NCI-H1417 (cell line): Measurements from ENCODE around the gene IRX4.

Experiments
- DNase-seq, 3 experiments: peaks; one replicate each; lab custom pipeline; 2025; lab: John Stamatoyannopoulos, UW

The IRX4 gene

DNA sequence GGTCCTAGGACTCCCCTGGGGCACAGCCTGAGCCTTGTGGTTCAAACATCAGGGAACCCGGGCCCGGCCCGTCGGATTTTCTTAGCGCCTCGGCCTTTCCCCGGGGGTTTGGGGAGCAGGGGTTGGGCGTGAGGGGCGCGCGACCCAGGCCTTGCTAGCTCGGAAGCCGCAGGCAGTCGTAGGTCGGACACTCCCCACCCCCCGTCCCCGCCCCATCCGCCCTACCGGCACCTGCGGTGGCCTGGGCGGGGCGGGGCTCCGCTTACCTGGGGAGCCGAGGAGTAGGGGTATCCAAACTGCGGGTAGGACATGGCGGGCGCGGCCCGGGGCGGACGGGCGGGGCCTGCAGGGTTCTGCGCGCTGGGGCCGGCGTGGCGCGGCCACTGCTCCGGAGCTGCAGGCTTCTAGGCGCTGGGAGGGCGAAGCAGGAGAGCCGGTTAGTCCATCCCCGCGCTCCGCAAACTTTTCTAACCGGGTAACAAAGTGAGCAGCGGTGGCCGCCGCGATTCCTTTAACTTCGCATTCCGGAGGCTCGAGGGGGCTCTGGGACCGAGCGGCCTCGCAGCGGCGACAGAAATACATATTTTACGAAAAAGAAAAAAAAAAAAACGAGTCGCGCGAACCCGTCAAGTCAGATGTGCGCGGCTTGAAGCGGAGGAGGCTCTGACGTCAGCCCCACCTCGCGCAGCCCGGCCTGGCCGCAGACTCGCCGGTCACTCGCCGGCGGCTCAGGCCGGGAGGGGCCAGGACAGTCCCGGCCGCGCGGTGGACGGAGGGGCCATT, at the start of gene IRX4:
Gene IRX4, minus strand, starts transcription at position 589 of the 783 bp plus-strand sequence. Its CDS starts 278 bp downstream, at position 311.
- peak in 2 of 3 experiments; percentile 42 to 63 for DNase-seq

GRCh38 chr5:1931604-1932231, 49.0 kb upstream of the IRX4 start:
- DNase-seq, result no peak

DNA sequence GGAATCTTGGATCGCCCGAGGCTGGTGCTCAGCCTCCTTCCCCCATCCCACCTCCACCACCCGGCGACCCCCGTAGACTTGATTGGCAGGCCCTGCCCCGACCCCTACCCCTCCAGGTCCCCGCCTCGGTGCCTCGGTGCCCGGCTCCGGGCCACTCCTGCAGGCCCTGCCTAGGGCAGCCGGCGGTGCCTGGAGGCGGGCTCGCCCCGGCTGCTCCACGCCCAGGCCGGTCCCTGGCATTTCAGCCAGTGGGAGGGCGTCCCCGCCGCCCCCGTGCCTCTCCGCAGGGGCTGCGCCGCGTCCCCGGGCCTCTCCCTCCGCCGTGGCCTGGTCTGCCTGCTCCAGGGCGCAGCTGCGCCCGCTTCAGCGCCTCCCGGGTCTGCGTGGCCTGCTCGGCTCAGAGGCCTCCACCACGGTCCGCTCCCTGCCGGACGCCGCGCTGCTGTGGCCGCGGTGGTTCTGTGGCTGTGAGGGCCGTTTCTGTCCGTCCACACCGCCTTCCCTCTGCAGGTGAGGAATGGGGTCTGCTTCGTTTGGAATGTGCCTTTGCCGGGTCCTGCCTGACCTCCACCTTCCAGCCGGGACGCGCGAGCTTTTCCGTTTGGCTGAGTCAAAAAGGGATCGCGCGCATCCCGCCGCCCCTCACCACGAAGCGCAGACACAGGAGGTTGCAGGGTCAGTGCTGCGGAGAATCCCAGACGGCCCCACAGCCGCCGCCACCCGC, 48.3 kb upstream of the IRX4 start:
- DNase-seq, result no peak

GRCh38 chr5:1930501-1930879, 47.8 kb upstream of the IRX4 start:
- peak in 1 of 3 experiments; percentile 19 for DNase-seq

DNA sequence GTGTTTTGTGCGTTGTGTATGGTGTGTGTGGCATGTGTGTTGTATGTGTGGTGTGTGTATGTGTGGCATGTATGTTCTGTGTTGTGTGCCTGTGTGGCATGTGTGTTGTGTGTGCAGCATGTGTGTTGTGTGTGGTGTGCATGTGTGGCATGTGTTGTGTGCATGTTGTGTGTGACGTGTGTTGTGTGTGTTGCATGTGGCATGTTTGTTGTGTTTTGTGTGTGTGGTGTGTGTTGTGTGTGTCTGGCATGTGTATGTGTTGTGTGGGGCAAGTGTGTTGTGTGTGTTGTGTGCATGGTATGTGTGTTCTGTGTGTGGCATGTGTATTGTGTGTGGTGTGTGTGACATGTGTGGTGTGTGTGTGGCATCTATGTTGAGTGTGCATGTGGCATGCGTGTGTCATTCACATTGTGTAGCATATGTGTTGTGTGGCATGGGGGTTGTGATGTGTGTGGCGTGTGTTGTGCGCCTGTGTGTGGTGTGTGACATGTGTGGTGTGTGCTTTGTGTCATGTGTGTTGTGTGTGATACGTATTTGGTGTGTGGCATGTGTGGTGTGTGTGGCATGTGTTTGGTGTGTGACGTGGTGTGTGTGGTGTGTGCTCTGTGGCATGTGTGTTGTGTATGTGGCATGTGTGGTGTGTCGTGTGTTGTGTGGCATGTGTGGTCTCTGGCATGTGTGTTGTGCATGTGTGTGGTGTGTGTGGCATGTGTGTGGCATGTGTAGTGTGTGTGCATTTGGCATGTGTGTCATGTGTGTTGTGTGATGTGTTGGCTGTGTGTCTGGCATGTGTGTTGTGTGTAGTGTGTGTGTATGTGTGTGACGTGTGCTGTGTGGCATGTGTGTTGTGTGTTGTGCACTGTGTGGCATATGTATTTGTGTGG, 46.6 kb upstream of the IRX4 start:
- DNase-seq, result no peak

- peak in 1 of 3 experiments; percentile 30 for DNase-seq
These were observed 44.0 kb upstream of the IRX4 start for GRCh38 chr5:1926471-1927341.

DNA sequence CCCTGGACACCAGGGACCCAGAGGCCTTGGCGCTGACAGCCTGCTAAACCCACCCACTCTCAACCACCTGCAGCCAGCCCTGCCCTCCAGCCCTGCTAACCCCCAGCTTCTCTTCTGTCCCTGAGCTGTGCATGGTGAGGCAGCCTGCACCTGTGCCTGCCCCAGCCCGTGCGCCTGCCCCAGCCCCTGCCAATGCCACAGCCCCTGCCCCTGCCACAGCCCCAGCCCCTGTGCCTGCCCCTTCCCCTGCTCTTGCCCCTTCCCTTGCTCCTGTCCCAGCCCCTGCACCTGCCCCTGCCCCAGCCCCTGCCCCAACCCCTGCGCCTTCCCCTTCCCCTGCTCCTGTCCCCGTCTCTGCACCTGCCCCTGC, 43.3 kb upstream of the IRX4 start:
- no peak for DNase-seq

DNA sequence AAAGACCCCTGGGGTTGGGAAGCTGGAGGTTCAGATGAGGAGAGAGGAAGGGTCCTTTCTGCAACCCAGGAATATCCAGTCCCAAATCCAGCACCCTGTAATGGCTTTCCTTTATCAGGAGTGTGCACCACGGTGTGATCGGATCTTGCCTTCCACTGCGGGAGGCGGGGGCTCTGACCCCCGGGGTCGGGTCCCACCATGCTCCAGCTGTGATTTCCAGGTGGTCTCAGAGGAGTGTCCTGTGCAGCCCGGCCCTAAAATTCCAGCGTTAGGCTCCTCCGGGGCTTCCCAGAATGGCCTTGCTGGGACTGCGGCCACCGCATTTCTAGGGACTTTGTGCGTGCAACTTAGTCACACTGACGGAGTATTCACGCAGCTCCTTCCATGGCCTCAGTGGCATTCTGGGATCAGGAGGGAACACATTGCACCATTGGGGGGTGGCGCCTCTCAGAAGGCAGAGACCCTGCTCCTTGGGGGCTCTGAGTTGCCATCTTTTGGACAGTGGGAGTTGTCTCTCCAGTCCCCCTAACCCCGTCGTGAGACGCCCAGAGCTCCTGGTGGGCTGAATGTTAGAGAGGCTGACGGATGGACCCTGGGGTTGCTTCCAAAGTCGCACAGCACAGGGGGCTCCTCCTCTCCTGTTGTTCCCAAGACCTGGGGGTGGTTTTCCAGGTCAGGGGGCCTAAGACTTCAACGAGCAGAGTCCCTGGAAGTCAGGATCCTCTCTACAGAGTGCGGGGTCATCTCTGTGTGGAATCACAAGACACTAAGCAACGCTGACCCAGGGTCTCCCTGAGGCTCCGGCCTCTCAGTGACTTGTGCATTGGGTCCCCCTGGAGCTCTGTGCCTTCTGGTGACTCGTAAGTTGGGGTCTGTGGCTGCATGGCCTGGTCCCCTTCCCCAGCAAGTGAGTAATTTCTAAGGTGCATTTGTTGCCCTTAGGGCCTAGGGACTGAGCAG, 42.7 kb upstream of the IRX4 start:
- DNase-seq, result no peak

GRCh38 chr5:1923766-1924165, 41.0 kb upstream of the IRX4 start:
- DNase-seq, result no peak

GRCh38 chr5:1923341-1923740, 40.6 kb upstream of the IRX4 start:
- DNase-seq, result no peak

DNA sequence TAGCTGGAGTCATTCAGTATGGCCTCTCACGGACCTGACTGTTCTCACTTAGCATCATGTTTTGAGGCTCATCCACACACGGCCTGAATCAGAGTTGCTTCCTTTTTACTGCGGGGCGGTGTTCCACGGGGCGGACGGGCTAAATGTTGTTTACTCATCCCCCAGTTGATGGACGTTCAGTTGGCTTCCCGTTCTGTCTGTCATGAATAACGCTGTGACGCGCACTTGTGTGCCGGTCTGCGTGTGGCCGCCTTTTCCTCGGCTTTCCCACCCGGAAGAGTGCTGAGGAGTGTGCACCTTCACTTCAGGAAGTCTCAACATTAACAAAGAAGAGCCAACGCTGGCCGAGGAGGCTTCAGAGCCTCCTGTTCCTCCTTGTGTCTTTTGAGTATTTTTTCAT, 39.0 kb upstream of the IRX4 start:
- DNase-seq, result no peak

- no peak for DNase-seq
These were observed 37.0 kb upstream of the IRX4 start for GRCh38 chr5:1919750-1920149.

DNA sequence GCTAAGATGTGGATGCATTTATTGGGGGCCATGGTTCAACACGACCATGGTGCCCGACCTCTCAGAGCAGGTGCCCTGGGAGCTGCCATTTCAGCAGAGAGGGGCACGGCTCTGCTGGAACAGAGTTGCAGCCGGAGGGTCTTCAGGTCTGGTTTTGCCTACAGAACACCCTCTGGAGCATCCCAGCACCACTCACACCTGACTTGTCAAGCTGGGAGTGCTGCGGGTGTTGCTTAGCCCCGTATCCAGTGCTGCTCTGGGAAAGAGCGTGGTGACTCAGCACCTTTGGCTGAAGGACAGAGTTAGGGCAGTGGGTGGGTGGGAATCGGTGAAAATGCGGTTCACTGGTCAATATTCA, 36.5 kb upstream of the IRX4 start:
- DNase-seq, result no peak

GRCh38 chr5:1918488-1919208, 35.9 kb upstream of the IRX4 start:
- DNase-seq, result no peak

DNA sequence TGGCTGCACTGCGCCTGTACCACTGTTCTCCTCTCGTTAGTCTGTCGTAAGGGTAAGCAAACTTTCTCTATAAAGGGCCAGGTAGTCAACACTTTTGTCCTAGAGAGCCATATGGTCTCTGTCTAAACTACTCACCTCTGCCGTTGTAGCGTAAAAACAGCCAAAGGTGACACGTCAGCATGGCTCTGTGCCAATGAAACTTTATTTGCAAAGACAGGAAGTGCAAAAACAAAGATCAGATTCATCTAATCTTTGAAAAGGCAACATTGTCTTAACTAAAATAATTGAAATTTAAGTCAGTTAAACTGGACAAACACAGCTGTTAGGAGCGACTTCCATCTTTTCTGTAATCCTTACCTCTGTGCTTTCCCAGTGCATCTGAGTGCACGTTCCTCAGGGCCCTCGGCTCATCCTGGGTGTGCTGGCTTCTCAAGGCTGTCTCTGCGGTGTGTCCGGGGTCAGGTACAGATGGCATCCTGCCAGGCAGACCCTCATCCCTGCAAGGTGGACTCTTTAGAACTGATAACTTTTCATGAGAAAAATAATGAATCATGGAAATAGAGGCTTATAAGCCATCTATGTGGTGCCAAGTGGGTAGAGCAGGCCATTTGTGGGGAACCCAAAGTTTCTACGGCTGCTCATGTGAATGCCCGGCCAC, 35.2 kb upstream of the IRX4 start:
- peak in 1 of 3 experiments; percentile 18 for DNase-seq

- no peak for DNase-seq
These were observed 33.6 kb upstream of the IRX4 start for GRCh38 chr5:1916041-1917001.

- no peak for DNase-seq
These were observed 32.6 kb upstream of the IRX4 start for GRCh38 chr5:1915316-1915715.

GRCh38 chr5:1914471-1914870, 31.7 kb upstream of the IRX4 start:
- no peak for DNase-seq
